ENCODE data around the gene CFAP57.
"Not testable (repeated sequence)": the region's sequence is repeated elsewhere in the genome, so short reads cannot be mapped to it uniquely, and the experiment has no call there.

Gene CFAP57

DNA sequence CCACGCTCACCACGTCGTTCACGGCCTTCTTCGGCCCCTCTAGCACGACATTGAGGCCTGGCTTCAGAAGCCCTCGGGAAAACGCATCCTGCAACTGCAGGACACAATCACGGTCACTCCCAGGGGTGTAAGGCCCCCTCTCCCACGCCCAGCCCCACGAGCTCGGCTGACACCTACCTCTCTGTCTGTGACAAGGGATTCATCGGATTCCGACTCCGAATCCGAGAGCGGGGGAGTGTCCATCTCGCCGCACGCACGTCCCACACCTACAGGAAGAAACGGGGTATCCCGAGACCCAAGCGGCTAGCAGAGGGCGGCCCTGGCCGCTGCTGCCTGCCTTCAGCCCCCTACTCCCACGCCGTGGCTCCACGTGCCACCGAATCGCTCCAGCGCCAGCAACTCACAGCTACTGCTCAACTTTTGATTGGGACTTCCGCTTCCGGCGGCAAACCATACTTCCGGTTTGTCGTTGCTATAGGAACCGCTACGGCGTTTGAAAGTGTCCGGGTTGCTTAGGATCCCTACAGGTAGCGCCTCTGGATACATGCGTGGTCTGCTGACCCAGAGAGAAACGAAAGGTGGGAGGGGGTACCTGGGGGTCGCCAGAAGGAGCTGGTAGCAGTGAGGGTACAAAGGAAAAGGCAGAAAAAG lies at the start of gene CFAP57, which contains the start of gene EBNA1BP2:
Gene CFAP57 (plus strand): TSS at position 455 of the 651 bp plus-strand sequence. CDS start 424 bp downstream, outside the sequence.
Gene EBNA1BP2 (minus strand): TSS at position 415 of the 651 bp plus-strand sequence. CDS start 172 bp downstream, at position 243.
- DNase-seq = peak; percentile 90

GRCh38 chr1:43123031-43123430 lies 49.1 kb upstream of the CFAP57 start:
- no peak for DNase-seq

DNA sequence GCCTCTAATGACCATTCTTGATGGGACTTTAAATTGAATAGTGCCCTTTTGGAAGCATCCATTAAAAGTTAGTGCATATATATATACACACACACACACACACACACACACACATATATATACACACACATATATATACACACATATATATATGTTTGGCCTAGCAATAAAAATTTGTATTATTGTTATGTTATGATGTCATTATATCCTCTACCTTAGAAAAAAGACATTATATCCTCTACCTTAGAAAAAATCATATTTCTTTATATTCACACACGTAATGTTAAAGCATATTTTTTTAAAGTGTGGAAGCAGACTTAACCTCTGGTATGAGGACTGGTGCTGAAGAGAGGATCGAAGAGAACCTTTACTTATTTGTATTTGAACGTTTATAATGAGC lies 43.3 kb upstream of the CFAP57 start:
- no peak for DNase-seq

DNA sequence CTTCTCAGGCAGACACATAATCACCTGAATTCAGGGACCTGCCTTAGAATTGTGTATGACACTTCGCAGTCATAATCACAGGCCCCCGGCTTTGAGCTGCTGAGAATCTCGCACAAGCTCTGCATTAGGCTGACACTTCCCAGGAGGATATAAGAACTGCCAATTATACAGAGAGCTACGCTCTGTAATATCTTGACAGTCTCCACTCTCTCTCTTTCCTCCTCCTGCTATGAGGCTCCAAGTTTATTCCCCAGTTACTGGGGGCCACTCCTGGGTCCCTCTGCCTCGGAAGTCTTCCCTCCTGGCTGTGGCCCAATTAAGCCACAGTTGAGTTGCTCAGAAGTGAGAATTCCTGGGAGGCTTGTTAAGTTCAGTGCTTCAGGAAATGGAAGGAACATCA lies 42.7 kb upstream of the CFAP57 start:
- DNase-seq = no peak

- no peak for DNase-seq
Measured at GRCh38 chr1:43134068-43134467, 38.1 kb upstream of the CFAP57 start.

- DNase-seq = no peak
Measured at GRCh38 chr1:43134640-43135039, 37.5 kb upstream of the CFAP57 start.

DNA sequence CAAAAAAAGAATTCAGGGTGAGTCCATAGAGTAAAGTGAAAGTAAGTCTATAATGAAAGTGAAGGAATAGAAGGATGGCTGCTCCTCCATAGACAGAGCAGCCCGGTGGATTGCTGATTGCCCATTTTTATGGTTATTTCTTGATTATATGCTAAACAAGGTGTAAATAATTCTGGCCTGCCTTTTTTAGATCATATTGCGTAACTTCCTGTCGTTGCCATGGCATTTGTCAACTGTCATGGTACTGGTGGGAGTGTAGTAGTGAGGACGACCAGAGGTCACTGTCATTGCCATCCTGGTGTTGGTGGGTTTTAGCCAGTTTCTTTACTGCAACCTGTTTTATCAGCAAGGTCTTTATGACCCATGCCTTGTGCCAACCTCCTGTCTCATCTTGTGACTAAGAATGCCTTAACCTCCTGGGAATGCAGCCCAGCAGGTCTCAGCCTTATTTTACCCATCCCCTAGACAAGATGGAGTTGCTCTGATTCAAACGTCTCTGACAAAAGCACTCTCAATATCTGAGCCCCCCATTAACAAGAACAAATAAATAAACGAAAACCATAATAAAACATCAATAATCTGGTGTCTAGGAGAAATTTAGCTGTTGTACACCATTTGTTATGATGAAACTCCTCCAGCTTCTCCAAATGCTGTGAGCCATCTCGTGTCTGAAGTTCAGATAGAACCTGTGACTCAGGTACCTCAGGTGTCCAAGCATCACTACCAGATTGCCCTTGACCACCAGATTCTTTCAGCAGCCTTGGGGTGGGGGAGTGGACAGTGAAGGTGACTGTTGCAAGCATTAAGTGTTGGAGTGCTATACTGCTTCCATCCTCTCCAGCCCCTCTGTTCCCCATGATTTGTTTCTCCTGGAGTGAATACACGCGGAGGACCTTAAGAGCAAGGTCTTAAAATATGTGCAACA lies 36.0 kb upstream of the CFAP57 start:
- no peak for DNase-seq

DNA sequence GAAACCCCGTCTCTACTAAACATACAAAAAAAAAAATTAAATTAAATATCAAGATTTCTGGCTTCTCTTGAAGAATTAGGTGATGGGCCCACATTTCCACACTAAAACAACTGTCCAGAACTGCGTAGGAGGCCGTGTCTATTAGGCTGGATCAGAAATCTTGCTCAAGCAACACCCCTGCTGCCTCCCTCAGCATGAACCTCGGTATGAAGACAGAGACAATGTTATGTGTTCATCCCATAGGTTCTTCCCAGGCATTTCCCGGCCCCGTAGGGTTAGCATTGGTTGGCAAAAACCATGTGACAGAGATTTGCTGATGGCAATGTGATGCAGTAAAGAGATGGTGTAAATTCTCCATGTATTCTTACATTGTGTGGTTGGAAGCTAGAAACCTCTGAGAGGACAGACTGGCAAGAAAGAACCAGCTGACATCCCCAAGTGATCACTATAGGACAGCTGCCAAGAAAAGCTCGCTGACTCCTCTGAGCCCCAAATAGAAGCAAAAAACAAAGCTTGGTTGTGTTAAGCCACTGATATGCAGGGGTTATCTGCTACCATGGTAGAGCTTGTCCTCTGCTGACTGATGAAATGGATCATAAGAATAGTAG lies 34.6 kb upstream of the CFAP57 start:
- DNase-seq = no peak

GRCh38 chr1:43139295-43139694 lies 32.8 kb upstream of the CFAP57 start:
- not testable (repeated sequence) for DNase-seq

GRCh38 chr1:43140010-43140409 lies 32.1 kb upstream of the CFAP57 start:
- no peak for DNase-seq

DNA sequence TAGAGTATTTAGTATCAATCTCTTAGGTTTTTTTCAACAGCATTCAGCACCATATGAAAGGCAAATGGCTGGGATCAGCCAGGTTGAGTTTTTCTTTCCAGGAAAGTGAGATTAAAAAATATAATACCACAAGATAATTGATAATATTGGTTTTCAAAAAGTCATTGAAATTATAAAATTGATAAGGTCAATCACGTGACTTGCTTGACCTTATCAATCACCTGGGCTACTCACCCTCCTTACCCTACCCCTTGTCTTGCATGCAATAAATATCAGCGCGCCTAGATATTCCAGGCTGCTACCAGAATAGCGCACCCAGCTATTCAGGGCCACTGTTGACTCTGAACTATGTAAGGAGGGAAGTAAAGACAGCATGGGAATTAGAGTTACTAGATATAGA lies 31.5 kb upstream of the CFAP57 start:
- no peak for DNase-seq

DNA sequence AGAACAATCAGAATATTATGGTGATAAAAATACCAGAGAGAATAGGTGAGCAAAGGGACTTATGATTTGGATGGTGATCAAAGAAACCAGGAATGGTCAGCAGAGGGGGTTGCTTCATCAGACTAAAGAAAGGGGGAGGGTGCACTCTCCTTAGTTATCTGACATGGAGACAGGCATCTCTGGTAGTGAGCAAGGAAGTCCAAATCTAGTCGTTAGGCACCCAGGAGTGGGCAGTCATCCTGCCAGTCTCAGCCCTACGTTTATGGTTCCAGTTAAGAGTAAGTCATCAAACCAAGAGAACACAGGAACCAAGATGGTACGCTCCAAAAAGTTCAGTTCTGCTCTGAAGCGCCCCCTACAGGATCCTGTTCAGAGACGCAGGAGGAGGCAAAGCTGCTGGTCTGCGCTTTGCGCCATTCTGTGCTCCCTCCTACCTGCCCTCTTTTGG lies 28.7 kb upstream of the CFAP57 start:
- no peak for DNase-seq

DNA sequence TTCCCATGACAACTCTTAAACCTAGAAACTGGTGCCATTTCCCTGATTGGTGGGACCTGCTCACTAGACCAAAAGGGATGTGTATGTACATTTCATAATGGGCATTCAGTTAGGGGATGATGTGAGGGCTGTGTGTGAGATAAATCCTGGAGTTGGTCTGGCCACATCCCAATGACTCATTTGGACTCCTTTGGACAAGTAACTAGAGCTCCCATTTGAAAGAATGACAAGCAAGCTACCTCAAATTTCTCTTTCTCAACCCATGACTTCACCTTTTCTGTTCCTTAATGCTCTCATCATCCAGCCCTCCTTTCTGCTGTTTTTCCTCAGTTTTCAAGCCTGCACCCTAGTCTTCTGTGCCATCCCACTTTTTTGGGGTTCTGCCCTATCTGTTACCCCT lies 27.9 kb upstream of the CFAP57 start:
- no peak for DNase-seq

DNA sequence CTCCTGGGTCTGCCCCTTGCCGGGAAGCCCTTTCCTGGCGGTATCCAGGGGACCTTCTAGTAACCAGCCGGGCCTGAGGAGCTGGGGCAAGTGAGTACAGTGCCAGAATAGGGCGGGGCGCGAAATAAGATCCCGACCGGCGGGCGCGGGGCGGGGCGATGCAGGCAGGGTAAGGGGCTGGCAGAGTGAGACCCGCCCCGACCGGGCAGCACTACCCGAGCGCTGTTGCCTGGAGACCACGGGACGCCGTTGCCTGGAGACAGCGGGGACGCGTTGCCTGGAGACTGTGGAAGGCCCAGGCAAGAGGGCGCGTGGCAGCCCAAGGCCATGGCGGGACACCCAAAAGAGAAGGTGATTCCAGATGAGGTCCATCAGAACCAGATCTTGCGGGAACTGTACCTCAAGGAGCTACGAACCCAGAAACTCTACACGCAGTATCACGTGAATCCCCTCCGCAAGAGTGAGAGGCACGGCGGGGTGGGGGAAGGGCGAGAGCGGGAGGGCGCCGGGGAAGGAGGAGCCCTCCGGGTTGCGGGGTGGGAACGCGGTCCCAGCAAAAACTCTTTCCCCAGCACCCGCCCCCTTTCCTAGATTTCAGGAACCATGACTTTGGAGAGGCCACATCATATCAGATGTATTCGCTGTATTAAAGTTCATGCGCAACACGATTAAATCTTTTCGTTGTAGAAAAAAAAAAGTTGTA lies 24.4 kb upstream of the CFAP57 start:
- DNase-seq = peak; percentile 29

DNA sequence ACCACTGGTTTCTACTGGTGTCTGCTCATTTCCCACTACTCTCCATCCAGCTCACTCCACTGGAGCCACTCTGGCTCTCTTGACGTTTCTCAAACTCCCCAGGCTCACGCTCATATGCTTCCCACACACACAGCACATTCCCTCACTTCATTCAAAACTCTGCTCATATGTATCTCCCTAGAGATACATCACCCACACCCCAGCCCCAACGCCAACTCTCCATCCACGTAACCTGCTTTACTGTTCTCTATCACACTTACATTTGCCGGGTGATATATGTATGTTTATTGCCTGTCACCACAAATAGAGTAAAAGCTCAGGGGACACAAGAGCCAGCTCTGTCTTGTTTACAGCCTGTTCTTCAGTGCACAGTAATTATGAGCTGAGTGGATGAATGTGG lies 22.2 kb upstream of the CFAP57 start:
- no peak for DNase-seq

- no peak for DNase-seq
Measured at GRCh38 chr1:43152866-43153265, 19.3 kb upstream of the CFAP57 start.

DNA sequence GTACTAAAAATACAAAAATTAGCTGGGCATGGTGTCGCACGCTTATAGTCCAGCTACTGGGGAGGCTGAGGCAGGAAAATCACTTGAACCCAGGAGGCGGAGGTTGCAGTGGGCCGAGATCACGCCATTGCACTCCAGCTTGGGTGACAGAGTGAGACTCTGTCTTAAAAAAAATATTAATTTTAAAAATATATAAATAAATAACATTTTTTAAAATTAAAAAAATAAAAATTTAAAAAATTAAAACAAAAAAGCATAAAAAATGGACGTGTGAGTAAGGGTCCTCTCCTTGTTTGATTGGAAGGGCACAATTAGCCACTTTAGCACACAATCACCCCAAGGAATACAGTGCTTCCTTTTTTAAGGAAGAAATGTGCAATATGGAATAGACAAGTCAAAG lies 18.7 kb upstream of the CFAP57 start:
- DNase-seq = no peak

DNA sequence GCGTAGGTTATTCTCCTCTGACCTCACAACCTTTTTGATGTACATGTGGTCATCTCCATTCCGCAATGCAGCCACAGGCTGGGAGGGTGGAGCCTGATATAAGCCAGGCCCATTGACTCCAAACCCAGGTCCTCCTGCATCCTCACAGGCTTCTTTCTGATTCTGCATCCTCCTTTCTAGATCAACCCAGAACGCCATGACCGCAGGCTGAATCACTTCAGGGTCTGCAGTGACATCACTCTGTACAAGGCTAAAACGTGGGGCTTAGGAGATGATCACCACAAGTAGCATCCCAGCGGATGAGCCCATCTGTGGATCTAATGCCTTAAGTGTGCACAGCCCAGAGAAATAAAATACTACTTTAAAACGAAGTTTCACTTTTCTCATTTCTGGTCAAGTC lies 16.1 kb upstream of the CFAP57 start:
- DNase-seq = no peak

DNA sequence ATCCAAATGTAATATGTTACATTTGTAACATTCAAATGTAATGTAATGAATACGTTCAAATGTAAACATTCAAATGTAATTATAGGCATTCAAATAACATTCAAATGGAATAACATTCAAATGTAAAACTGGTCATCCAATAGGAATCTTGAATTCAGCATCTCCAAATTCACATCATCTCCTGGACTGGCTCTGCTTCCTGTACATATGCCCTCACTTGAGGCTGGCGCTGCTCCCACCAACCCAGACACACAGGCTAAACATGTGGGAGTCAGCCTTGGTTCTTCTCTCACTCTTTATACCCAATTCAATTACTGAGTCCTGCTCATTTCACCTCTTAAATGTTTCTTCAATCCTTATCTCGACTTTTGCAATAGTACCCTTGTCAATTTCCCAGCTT lies 7.0 kb upstream of the CFAP57 start:
- no peak for DNase-seq

- DNase-seq = no peak
Measured at GRCh38 chr1:43165765-43166164, 6.4 kb upstream of the CFAP57 start.

DNA sequence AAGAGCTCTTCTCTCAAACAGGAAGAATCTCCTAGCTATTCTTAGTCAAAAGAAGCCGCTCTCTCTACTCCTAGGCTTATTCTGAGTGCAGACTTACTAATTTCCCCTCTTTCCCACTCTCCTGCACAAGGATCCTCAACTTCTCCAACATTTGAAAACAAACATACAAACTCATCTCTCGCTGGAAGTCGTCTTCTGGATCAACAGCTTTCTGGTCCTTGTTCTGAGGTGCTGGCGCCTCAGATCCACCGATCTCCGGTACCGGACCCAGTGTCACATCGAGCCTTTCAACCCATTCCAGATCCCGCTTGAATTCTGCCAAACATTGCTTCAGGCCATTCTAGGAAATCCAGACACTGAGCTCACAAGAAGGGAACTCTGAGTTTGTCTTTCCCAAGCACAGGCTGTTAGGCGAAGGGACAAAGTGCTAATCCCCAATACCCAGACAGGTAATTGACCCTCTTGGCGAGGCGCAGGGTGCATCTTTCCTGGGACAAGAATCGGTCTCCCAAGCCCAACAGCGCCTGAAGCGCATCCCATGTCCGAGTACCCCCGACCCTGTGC lies 736 bp upstream of the CFAP57 start:
- peak; percentile 3 for DNase-seq

GRCh38 chr1:43172527-43172972 lies 420 bp downstream of the CFAP57 start:
- DNase-seq = peak; percentile 96

Data from CD4-positive, alpha-beta T cell treated with Interleukin-17A for 4 hours (primary cell).